Neural cell (in vitro differentiated cells): Measurements from ENCODE around the gene FBXO38. TPM values are rescaled to one million over a fixed set of nuclear protein-coding genes. Genes with fewer than 3 reads are reported as not detected.

ENCODE experiments used
- H2AFZ ChIP-seq: fragments of 200-600, 300-800 bp; sonication (generic), shearing (Covaris generic); 2 replicates; pipeline ENCODE4 v1.6.0; 2014; ENCODE audit warnings: low read depth, mild to moderate bottlenecking, antibody characterized with exemption, low read length, moderate library complexity
- H3F3A ChIP-seq: fragments of 200-600 bp; shearing (Covaris generic); 2 replicates; pipeline ENCODE4 v1.6.1; 2016; ENCODE audit warnings: mild to moderate bottlenecking, moderate library complexity, mixed read lengths, antibody characterized with exemption, low read length; ENCODE audit not compliant: insufficient read depth, poor library complexity, severe bottlenecking
- H3K27ac ChIP-seq: fragments of 200-600, 300-800 bp; sonication (generic), shearing (Covaris generic); 2 replicates; pipeline ENCODE4 v1.5.1; 2014; ENCODE audit warnings: mild to moderate bottlenecking, low read length, moderate library complexity
- H3K27me3 ChIP-seq: fragments of 300-800, 200-600 bp; sonication (generic), shearing (Covaris generic); 2 replicates; pipeline ENCODE4 v1.6.0; 2014; ENCODE audit warnings: mild to moderate bottlenecking, low read depth, low read length, moderate library complexity; ENCODE audit not compliant: insufficient read depth
- H3K36me3 ChIP-seq: fragments of 300-800, 200-600 bp; sonication (generic), shearing (Covaris generic); 2 replicates; pipeline ENCODE4 v1.5.1; 2014; ENCODE audit warnings: mild to moderate bottlenecking, antibody characterized with exemption, low read length, moderate library complexity; ENCODE audit not compliant: insufficient read depth
- H3K4me2 ChIP-seq: fragments of 300-800, 200-600 bp; sonication (generic), shearing (Covaris generic); 2 replicates; pipeline ENCODE4 v1.6.0; 2014; ENCODE audit warnings: mild to moderate bottlenecking, low read length
- H3K4me3 ChIP-seq: fragments of 300-800, 200-600 bp; sonication (generic), shearing (Covaris generic); 2 replicates; pipeline ENCODE4 v1.5.1; 2014; ENCODE audit warnings: mild to moderate bottlenecking, low read length, moderate library complexity
- H3K79me2 ChIP-seq: fragments of 200-600 bp; shearing (Covaris generic); replicated peaks from 2 replicates; pipeline ENCODE4 v1.6.0; 2014; ENCODE audit warnings: mild to moderate bottlenecking, low read length, moderate library complexity; ENCODE audit not compliant: insufficient read depth
- H3K9ac ChIP-seq: fragments of 300-800, 200-600 bp; sonication (generic), shearing (Covaris generic); 2 replicates; pipeline ENCODE4 v1.6.1; 2016; ENCODE audit warnings: mild to moderate bottlenecking, low read length, mixed read lengths
- H3K9me2 ChIP-seq: fragments of 200-600 bp; shearing (Covaris generic); 2 replicates; pipeline ENCODE4 v1.6.1; 2016; ENCODE audit warnings: mild to moderate bottlenecking, low read length, mixed read lengths; ENCODE audit not compliant: insufficient read depth
- H3K9me3 ChIP-seq: fragments of 200-600, 300-800 bp; sonication (generic), shearing (Covaris generic); 2 replicates; pipeline ENCODE4 v1.6.1; 2016; ENCODE audit warnings: mild to moderate bottlenecking, mixed run types, low read length, moderate library complexity, mixed read lengths
- H4K20me1 ChIP-seq: fragments of 200-600 bp; shearing (Covaris generic); 2 replicates; pipeline ENCODE4 v1.6.1; 2016; ENCODE audit warnings: mild to moderate bottlenecking, mixed run types; ENCODE audit not compliant: insufficient read depth
- EP300 ChIP-seq: fragments of 450-650 bp; conservative IDR thresholded peaks from 2 replicates; pipeline ENCODE4 v1.6.1; 2014; ENCODE audit warnings: antibody characterized with exemption, mild to moderate bottlenecking, moderate library complexity; ENCODE audit not compliant: poor library complexity, severe bottlenecking
- EZH2 ChIP-seq: fragments of 200-600, 300-800 bp; shearing (Covaris generic), sonication (generic); IDR thresholded peaks from 2 replicates; pipeline ENCODE4 v1.6.1; 2014; ENCODE audit warnings: antibody characterized with exemption, low read length, borderline replicate concordance, mild to moderate bottlenecking; ENCODE audit not compliant: insufficient read depth, poor library complexity, severe bottlenecking
- MXI1 ChIP-seq: fragments of 450-650 bp; conservative IDR thresholded peaks from 2 replicates; pipeline ENCODE4 v1.6.1; 2014; ENCODE audit warnings: antibody characterized with exemption, mild to moderate bottlenecking; ENCODE audit not compliant: poor library complexity, severe bottlenecking
- POLR2AphosphoS5 ChIP-seq: IDR thresholded peaks from 2 replicates; pipeline ENCODE4 v1.6.1; 2012
- RAD21 ChIP-seq: fragments of 450-650 bp; conservative IDR thresholded peaks from 2 replicates; pipeline ENCODE4 v1.6.1; 2014; ENCODE audit warnings: antibody characterized with exemption, mild to moderate bottlenecking, moderate library complexity
- SMC3 ChIP-seq: fragments of 450-650 bp; conservative IDR thresholded peaks from 2 replicates; pipeline ENCODE4 v1.6.1; 2014; ENCODE audit warnings: antibody characterized with exemption, mild to moderate bottlenecking, moderate library complexity; ENCODE audit not compliant: poor library complexity
- TAF1 ChIP-seq: IDR thresholded peaks from 2 replicates; pipeline ENCODE4 v1.6.1; 2012; ENCODE audit warnings: low read depth
- polyA plus RNA-seq: library from polyadenylated mRNA; depleted of rRNA; stranded (reverse); fragments of >200 nt; gene quantifications from 2 replicates; pipeline ENCODE4 v1.2.3, GENCODE V29; 2014
- TF ChIP-seq, protein P1 (sequence below): fragments of 450-650 bp; IDR thresholded peaks from 2 replicates; pipeline ENCODE4 v1.5.1; 2014; ENCODE audit warnings: antibody characterized with exemption, mild to moderate bottlenecking, moderate library complexity; ENCODE audit not compliant: poor library complexity, severe bottlenecking
- TF ChIP-seq, protein P2 (sequence below): IDR thresholded peaks from 2 replicates; pipeline ENCODE4 v1.6.1; 2012; ENCODE audit warnings: borderline replicate concordance

The FBXO38 gene
- polyA plus RNA-seq, 1 donor from 2014 or later = 69.1 TPM

DNA sequence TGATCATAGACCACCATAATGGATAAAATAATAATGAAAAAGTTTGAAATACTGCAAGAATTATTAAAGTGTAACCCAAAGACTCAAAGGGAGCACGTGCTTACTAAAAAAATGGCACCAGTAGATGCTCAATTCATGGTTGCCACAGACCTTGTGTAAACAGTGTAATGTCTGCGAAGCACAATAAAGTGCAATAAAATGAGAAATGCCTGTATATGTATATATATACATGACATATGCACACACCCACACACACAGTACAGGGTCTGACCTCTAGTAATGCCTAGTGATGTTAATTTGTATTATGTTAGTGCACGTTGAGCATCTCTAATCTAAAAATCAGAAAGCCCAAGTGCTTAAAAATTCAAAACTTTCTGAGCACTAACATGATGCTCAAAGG is 52.3 kb downstream of the FBXO38 start:
- no peaks in the 10 kb centered on the region for H3K9me2 ChIP-seq
- no peak overlapping the region for H2AFZ ChIP-seq
- H3K27ac ChIP-seq = no peak overlapping the region
- no peaks in the 10 kb centered on the region for H3K79me2 ChIP-seq
- TF ChIP-seq EZH2 (no peak), EP300 (no peak), TAF1 (no peak), POLR2AphosphoS5 (no peak), SMC3 (no peak), RAD21 (no peak), MXI1 (no peak)
- TF ChIP-seq, protein P1, sequence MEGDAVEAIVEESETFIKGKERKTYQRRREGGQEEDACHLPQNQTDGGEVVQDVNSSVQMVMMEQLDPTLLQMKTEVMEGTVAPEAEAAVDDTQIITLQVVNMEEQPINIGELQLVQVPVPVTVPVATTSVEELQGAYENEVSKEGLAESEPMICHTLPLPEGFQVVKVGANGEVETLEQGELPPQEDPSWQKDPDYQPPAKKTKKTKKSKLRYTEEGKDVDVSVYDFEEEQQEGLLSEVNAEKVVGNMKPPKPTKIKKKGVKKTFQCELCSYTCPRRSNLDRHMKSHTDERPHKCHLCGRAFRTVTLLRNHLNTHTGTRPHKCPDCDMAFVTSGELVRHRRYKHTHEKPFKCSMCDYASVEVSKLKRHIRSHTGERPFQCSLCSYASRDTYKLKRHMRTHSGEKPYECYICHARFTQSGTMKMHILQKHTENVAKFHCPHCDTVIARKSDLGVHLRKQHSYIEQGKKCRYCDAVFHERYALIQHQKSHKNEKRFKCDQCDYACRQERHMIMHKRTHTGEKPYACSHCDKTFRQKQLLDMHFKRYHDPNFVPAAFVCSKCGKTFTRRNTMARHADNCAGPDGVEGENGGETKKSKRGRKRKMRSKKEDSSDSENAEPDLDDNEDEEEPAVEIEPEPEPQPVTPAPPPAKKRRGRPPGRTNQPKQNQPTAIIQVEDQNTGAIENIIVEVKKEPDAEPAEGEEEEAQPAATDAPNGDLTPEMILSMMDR = no peak
- TF ChIP-seq, protein P2, sequence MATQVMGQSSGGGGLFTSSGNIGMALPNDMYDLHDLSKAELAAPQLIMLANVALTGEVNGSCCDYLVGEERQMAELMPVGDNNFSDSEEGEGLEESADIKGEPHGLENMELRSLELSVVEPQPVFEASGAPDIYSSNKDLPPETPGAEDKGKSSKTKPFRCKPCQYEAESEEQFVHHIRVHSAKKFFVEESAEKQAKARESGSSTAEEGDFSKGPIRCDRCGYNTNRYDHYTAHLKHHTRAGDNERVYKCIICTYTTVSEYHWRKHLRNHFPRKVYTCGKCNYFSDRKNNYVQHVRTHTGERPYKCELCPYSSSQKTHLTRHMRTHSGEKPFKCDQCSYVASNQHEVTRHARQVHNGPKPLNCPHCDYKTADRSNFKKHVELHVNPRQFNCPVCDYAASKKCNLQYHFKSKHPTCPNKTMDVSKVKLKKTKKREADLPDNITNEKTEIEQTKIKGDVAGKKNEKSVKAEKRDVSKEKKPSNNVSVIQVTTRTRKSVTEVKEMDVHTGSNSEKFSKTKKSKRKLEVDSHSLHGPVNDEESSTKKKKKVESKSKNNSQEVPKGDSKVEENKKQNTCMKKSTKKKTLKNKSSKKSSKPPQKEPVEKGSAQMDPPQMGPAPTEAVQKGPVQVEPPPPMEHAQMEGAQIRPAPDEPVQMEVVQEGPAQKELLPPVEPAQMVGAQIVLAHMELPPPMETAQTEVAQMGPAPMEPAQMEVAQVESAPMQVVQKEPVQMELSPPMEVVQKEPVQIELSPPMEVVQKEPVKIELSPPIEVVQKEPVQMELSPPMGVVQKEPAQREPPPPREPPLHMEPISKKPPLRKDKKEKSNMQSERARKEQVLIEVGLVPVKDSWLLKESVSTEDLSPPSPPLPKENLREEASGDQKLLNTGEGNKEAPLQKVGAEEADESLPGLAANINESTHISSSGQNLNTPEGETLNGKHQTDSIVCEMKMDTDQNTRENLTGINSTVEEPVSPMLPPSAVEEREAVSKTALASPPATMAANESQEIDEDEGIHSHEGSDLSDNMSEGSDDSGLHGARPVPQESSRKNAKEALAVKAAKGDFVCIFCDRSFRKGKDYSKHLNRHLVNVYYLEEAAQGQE = no peak
- no peaks in the 10 kb centered on the region for H4K20me1 ChIP-seq
- H3K9ac ChIP-seq = no peak overlapping the region
- no peak overlapping the region for H3K4me2 ChIP-seq
- no peaks in the 10 kb centered on the region for H3F3A ChIP-seq
- H3K36me3 ChIP-seq = no peaks in the 10 kb centered on the region
- no peak overlapping the region for H3K4me3 ChIP-seq
- no peaks in the 10 kb centered on the region for H3K9me3 ChIP-seq
- no peaks in the 10 kb centered on the region for H3K27me3 ChIP-seq

DNA sequence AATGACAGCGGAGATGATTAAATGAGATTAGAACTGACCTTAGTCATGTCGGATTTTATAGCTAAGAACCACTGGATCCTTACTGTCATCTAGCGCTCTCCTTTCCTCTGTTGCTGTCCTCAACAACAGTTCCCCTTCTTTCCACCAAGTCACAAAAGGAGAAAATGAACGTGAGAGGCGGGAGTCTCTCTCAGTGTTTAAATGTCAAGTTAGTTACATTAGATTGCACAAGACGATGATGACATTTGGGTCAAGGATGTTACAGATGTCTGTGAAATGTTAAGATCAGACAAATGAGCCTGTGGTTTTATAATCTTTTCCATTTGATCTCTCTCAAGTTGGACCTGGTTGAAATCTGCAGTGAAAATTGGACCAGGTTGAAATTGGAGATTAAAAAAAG is 53.5 kb downstream of the FBXO38 start:
- no peaks in the 10 kb centered on the region for H3K9me2 ChIP-seq
- H3K79me2 ChIP-seq = no peaks in the 10 kb centered on the region
- no peaks in the 10 kb centered on the region for H3K9me3 ChIP-seq
- no peak overlapping the region for H2AFZ ChIP-seq
- no peak overlapping the region for H3K4me2 ChIP-seq
- no peaks in the 10 kb centered on the region for H3K27me3 ChIP-seq
- H3F3A ChIP-seq = no peaks in the 10 kb centered on the region
- no peak overlapping the region for H3K9ac ChIP-seq
- TF ChIP-seq EP300 (no peak), SMC3 (no peak), POLR2AphosphoS5 (no peak), RAD21 (no peak), MXI1 (no peak), TAF1 (no peak), EZH2 (no peak)
- TF ChIP-seq, protein P2 = no peak
- TF ChIP-seq, protein P1 = no peak
- H3K36me3 ChIP-seq = no peaks in the 10 kb centered on the region
- no peak overlapping the region for H3K27ac ChIP-seq
- H4K20me1 ChIP-seq = no peaks in the 10 kb centered on the region
- no peak overlapping the region for H3K4me3 ChIP-seq
